Fibroblast of mammary gland (primary cell): ENCODE results near the gene HNF1A.

Experiments
- DNase-seq: peaks from one replicate; pipeline ENCODE4 v3.0.0-alpha.2; 2010; ENCODE audit warnings: low read depth
- H3K4me3 ChIP-seq: 2 replicates; pipeline ENCODE4 v1.5.1; 2011; ENCODE audit warnings: low read depth, mild to moderate bottlenecking, low read length, moderate library complexity; ENCODE audit not compliant: control insufficient read depth
- TF ChIP-seq, protein P1 (sequence below): conservative IDR thresholded peaks from 2 replicates; pipeline ENCODE4 v1.5.1; 2011; ENCODE audit warnings: low read depth, low read length, inconsistent platforms; ENCODE audit not compliant: control insufficient read depth, insufficient read depth

HNF1A gene

DNA sequence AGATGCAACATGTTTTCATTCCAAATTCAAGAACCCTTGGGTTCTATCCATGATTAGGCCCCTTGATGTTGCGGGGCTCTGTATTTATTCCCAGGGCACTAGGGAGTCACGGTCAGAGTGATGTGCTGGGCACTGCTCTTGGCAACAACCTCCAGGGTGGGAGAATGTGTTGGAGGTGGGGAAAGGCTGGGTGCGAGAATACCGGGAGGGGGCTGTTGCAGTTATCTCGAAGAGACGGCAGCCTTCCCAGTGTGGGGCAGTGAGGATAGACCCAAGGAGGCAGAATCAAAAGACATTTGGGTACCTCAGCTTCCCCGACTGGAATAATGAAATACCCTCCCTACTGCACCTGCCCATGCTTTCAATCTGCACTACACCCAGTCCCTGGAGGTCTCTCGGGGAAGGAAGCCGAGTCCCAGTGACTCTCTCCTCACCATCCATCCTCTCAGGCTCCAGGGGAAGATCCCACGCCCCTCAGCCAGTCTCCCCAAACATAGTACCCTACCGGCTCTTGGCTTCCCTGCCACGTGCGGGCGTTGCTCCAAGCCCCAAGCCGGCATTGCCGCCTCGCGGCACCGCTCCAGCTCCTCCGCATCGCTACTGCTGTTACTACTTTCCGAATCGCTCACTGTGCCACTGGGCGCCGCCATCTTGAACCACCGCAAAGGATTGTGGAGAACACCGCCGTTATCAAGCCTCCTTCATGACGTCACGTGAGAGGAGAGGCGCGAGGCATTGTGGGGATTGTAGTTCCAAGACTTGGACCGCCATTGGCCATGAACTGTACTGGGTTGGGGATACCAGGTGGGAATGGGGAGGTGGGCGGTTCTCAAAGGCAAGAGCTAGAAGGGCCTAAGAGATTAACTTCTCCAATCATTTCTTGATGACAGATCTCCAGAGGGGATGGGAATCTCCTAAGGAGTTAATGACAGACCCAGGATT lies 37.8 kb downstream of the HNF1A start, which contains the start of gene C12orf43:
Gene C12orf43, minus strand, starts transcription at position 663 of the 942 bp plus-strand sequence. Its CDS starts 13 bp downstream, at position 650.
- H3K4me3 ChIP-seq, result peak within 1 kb of the TSS; percentile 79
- TF ChIP-seq, protein P1, sequence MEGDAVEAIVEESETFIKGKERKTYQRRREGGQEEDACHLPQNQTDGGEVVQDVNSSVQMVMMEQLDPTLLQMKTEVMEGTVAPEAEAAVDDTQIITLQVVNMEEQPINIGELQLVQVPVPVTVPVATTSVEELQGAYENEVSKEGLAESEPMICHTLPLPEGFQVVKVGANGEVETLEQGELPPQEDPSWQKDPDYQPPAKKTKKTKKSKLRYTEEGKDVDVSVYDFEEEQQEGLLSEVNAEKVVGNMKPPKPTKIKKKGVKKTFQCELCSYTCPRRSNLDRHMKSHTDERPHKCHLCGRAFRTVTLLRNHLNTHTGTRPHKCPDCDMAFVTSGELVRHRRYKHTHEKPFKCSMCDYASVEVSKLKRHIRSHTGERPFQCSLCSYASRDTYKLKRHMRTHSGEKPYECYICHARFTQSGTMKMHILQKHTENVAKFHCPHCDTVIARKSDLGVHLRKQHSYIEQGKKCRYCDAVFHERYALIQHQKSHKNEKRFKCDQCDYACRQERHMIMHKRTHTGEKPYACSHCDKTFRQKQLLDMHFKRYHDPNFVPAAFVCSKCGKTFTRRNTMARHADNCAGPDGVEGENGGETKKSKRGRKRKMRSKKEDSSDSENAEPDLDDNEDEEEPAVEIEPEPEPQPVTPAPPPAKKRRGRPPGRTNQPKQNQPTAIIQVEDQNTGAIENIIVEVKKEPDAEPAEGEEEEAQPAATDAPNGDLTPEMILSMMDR, result no peak
- DNase-seq, result peak; percentile 87

DNA sequence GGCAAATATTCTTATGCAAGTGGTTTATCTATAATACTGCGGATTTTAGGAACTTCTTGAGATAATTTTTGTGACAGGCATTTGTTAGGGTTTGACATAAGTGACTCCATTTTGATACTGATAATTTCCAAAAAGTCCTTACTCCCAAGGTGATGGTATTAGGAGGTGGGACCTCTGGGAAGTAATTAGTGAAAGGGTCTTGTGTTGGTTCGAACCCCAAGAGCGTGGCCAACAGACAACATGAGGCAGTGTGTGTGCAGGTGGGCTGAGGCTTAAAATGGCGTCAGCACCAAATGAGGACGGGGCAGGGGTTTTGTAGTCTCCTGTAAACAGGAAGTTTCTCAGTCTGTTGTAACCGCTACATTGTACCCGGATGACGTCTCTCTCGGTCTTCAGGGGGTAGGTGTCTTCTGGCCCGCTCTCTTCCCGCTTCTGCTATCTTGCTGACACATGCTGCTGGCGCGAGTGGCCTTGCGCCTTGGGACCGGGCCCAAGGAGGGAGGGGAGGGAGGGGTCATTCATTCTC lies 39.7 kb downstream of the HNF1A start:
- H3K4me3 ChIP-seq, result no peak overlapping the region
- TF ChIP-seq, protein P1, result no peak
- DNase-seq, result no peak

DNA sequence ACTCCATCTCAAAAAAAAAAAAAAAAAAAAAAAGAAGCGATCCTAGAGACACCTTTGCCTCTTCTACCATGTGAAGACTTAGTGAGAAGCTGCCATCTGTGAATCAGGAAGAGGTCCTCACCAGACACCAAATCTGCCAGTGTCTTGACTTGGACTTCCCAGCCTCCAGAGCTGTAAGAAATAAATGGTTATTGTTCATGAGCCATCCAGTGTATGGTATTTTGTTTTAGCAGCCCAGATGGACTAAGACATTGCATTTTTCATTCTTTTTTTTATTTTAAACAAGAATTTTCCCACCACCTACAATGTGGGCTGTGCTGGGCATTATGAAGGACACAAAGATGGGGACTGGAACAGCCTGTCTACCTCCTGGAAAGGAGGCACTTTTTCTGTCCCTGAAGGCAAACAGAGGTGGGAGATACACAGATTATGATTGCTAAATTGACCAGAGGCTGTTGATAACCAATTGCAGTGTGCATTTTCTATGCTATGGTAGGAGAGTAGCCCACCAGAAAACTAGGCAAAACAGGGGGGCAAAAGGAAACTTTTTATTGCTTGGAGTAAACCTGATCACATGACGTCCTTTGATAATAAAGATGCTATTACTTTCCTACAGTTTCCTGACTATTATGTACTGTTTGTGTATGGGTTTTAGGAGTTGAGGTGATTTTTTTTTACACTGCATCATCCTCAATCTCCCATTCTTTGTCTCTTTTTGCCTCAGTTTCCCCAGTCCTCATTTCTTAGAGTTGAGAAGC lies 40.7 kb downstream of the HNF1A start:
- no peak for DNase-seq
- H3K4me3 ChIP-seq, result no peak overlapping the region
- TF ChIP-seq, protein P1, result no peak

DNA sequence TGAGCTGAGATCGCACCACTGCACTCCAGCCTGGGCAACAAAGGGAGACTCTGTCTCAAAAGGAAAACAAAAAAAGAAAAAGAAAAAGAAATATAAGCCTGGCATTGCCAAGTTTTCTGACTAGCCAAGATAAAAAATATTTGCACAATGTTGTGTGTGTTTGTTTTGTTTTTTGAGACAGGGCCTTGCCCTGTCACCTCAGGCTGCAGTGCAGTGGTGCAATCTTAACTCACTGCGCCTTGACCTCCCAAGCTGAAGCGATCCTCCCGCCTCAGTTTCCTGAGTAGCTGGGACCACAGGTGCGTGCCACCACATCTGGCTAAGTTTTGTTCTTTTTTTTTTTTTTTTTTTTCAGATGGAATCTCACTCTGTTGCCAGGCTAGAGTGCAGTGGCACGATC lies 43.4 kb downstream of the HNF1A start:
- no peak overlapping the region for H3K4me3 ChIP-seq
- DNase-seq, result no peak
- TF ChIP-seq, protein P1, result no peak

DNA sequence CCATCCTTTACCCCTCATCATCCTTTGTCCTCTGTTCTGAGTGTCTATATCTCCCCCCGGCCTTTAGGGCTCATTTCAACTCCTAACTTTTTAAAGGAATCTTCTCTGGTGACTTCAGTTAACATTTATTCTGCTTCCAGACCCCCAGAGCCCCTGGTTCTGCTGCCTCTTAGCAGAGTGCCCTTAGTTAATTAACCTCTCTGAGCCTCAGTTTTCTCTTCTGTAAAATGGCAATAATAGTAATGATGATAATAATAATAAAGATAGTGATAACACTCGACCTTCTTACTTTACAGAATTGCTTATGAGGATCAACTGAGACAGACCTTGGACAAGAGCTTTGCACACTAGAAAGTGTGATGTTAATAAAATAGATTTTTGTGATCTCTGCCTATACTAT lies 44.4 kb downstream of the HNF1A start:
- DNase-seq, result no peak
- no peak overlapping the region for H3K4me3 ChIP-seq
- TF ChIP-seq, protein P1, result no peak

DNA sequence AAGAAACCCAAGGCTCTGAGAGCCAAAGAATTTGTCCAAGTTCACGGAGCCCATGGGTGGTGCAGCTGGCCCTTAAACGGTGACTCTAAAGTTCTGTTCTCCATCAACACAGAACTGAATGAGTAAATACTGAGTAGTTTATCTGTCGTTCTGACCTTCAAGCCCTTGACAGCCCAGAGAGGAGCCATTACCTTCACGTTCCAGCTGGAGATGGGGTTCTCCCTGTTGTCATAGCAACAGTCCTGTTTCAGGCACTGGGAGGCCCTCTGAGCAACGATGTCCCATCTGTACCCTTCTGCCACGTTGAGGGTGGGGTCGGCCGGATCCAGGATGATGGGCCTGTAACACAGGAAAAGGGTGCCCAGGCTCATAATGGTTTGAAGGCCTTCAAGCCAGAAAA lies 45.5 kb downstream of the HNF1A start:
- TF ChIP-seq, protein P1, result no peak

More for the DNA sequence above, 45.5 kb downstream of the HNF1A start:
- DNase-seq, result no peak
- H3K4me3 ChIP-seq, result no peak overlapping the region
